GM19328 (cell line): ENCODE data around the gene PPP6R2.
"Not testable (repeated sequence)": the region's sequence is repeated elsewhere in the genome, so short reads cannot be mapped to it uniquely, and the experiment has no call there.

ENCODE experiments used
- ATAC-seq: cut with Tn5 transposase; IDR thresholded peaks from one replicate; pipeline ENCODE4 v1.9.1; 2021; ENCODE audit warnings: mild to moderate bottlenecking, moderate library complexity; ENCODE audit not compliant: unreplicated experiment

PPP6R2 gene

GRCh38 chr22:50339945-50340879 is 2.9 kb upstream of the PPP6R2 start:
- no peak for ATAC-seq

GRCh38 chr22:50341977-50342650 is 1.0 kb upstream of the PPP6R2 start:
- ATAC-seq = no peak

GRCh38 chr22:50343541-50343935 is 411 bp downstream of the PPP6R2 start:
- peak; percentile 18 for ATAC-seq

- ATAC-seq = no peak
Observed at GRCh38 chr22:50346470-50346869, 3.3 kb downstream of the PPP6R2 start.

GRCh38 chr22:50347157-50347556 is 4.0 kb downstream of the PPP6R2 start:
- ATAC-seq = no peak

GRCh38 chr22:50348058-50348457 is 4.9 kb downstream of the PPP6R2 start:
- no peak for ATAC-seq

GRCh38 chr22:50356186-50356585 is 13.1 kb downstream of the PPP6R2 start:
- no peak for ATAC-seq

- no peak for ATAC-seq
Observed at GRCh38 chr22:50357222-50357621, 14.1 kb downstream of the PPP6R2 start.

- no peak for ATAC-seq
Observed at GRCh38 chr22:50357756-50358155, 14.6 kb downstream of the PPP6R2 start.

- ATAC-seq = no peak
Observed at GRCh38 chr22:50360578-50360977, 17.5 kb downstream of the PPP6R2 start.

GRCh38 chr22:50361222-50361621 is 18.1 kb downstream of the PPP6R2 start:
- ATAC-seq = no peak

GRCh38 chr22:50361688-50362087 is 18.6 kb downstream of the PPP6R2 start:
- ATAC-seq = no peak

GRCh38 chr22:50363166-50363802 is 20.2 kb downstream of the PPP6R2 start:
- no peak for ATAC-seq

- ATAC-seq = not testable (repeated sequence)
Observed at GRCh38 chr22:50363803-50364194, 20.7 kb downstream of the PPP6R2 start.

GRCh38 chr22:50367778-50368500 is 24.8 kb downstream of the PPP6R2 start:
- ATAC-seq = no peak

- ATAC-seq = no peak
Observed at GRCh38 chr22:50371101-50371648, 28.0 kb downstream of the PPP6R2 start.

GRCh38 chr22:50376085-50376651 is 33.0 kb downstream of the PPP6R2 start:
- no peak for ATAC-seq

- ATAC-seq = not testable (repeated sequence)
Observed at GRCh38 chr22:50381021-50381555, 38.0 kb downstream of the PPP6R2 start.

- no peak for ATAC-seq
Observed at GRCh38 chr22:50396751-50397370, 53.7 kb downstream of the PPP6R2 start.
